ENCODE data around the gene WWC2.

DNA sequence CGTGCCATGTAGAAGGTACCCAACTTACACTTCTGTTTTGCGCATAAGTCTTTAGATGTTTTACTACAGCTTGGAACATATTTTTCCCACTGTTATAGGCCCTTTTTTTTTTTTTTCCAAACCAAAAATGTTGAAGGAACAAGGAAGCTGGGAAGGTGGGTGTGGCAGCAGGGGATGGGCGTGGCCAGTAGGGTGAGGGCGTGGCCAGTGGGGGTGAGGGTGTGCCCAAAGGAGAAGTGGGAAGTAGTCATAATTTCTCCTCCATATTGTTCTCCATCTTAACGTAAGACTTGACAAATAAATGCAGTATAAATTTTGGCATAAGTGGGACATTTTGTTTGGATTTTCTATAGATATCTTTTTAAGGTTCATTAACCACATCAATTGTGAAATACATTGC, 190.6 kb downstream of the WWC2 start:
- TF ChIP-seq HOXA7 (CRISPR knock-in tag; IDR thresholded peaks at IDR 0.05; ENCODE audit: borderline replicate concordance), result no peak
- TF ChIP-seq, protein P1, sequence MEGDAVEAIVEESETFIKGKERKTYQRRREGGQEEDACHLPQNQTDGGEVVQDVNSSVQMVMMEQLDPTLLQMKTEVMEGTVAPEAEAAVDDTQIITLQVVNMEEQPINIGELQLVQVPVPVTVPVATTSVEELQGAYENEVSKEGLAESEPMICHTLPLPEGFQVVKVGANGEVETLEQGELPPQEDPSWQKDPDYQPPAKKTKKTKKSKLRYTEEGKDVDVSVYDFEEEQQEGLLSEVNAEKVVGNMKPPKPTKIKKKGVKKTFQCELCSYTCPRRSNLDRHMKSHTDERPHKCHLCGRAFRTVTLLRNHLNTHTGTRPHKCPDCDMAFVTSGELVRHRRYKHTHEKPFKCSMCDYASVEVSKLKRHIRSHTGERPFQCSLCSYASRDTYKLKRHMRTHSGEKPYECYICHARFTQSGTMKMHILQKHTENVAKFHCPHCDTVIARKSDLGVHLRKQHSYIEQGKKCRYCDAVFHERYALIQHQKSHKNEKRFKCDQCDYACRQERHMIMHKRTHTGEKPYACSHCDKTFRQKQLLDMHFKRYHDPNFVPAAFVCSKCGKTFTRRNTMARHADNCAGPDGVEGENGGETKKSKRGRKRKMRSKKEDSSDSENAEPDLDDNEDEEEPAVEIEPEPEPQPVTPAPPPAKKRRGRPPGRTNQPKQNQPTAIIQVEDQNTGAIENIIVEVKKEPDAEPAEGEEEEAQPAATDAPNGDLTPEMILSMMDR (tag by site-specific recombination; IDR thresholded peaks at IDR 0.05), result no peak
- TF ChIP-seq ZNF311 (tag by site-specific recombination; IDR thresholded peaks at IDR 0.05; ENCODE audit: borderline replicate concordance), result no peak
- no peak for TF ChIP-seq FEZF1 (tag by site-specific recombination; IDR thresholded peaks at IDR 0.05)
- no peak for TF ChIP-seq PBX3 (CRISPR knock-in tag; IDR thresholded peaks at IDR 0.05)
